Embryonic facial prominence (tissue), 1 donor: ENCODE data around the gene PDE2A.
A peak's percentile ranks its signal among the peaks of the same experiment; 100 is the strongest.

ENCODE experiments used
- DNase-seq: peaks from one replicate; pipeline ENCODE4 v3.0.0-alpha.2; 2016; ENCODE audit errors: extremely low spot score

Gene PDE2A

GRCh38 chr11:72683782-72684200 lies 9.6 kb upstream of the PDE2A start:
- DNase-seq: no peak

- no peak for DNase-seq
Observed at GRCh38 chr11:72682858-72683243, 8.6 kb upstream of the PDE2A start.

- no peak for DNase-seq
Observed at GRCh38 chr11:72682238-72682857, 8.1 kb upstream of the PDE2A start.

DNA sequence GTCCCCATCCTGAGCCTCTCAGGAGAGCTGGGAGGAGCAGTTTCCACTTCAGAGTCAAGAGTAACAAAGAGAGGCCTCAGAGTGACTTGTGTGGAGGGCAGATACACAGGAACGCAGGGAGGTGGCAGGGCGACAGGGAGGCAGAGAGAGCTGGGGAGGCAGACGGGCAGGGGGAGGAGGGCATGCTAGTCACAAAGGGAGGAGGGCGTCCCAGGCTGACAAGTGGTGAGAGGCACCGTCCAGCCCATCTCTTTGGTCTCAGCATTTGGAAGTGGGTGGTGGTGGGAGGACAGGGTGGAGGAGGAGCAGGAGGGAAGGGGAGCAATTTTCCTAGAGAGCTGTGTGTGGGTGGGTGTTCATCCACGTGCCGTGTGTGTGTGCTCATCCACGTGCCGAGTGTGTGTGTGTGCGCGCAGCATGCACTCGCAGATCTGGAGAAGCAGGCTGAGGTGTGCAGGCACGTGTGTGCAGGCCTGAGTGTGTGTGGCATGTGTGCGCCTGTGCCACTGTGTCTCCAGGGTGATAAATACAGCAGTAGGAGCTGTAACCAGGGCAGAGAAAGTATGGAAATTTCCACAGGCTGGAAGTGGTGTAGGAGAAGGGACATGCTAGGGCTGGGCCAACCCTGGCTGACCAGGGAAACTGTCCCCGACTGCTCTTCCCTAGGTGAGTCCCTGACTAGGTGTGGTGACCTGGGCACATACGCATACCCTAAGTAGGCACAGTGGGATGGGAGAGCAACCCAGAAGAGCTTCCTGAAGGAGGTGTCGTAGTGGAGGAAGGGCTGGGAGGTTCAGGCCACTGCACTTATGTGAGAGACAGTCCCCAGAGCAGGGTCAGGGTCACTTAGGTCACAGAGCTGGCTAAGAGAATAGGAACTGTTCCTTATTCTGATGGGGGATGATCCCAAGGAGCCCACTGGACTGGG lies 7.3 kb upstream of the PDE2A start:
- no peak for DNase-seq

GRCh38 chr11:72680624-72681158 lies 6.5 kb upstream of the PDE2A start:
- no peak for DNase-seq

GRCh38 chr11:72679869-72680268 lies 5.6 kb upstream of the PDE2A start:
- DNase-seq: no peak

DNA sequence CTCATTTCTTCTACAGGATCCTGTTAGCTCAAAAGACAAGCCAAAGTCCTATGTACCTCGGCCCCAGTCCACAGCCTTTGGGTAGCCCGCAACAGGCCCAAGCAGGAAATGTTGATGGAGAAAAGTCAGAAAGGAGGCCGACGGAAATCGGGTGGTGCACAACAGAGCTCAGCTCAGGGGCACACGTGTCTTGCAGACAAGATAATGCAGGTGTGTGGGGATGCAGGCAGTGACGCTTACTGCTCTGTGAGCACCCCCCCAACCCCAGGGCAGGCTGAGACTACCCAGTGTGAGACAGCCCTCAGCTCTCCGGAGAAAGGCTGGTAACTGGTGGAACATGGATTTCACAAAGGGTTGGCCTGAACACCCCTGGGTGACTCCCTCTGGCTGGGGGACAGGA lies 4.3 kb upstream of the PDE2A start:
- DNase-seq: no peak

DNA sequence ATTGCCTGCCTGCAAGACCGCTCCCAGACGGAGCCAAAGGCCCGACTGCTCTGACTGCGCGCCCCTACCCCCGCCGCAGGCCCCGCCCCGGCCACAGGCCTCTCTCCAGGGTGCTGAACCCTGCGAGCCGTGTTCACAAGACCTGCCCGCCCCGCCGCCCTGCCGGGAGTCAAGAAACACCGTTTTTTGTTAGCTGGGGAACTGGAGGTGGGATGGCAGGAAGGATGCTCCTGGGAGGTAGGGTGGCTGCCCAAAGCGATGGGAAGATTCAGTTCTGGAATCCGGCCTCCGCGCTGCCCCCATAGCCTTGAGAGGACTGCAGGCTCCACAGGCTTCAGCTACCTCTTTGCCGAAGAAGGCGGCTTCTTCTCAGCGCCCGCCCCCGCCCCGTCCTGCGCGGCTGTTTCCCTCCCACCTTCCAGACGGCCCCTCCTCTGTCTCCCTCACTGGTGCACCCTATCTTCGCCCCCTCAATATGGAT lies 2.7 kb upstream of the PDE2A start:
- peak; percentile 45 for DNase-seq

DNA sequence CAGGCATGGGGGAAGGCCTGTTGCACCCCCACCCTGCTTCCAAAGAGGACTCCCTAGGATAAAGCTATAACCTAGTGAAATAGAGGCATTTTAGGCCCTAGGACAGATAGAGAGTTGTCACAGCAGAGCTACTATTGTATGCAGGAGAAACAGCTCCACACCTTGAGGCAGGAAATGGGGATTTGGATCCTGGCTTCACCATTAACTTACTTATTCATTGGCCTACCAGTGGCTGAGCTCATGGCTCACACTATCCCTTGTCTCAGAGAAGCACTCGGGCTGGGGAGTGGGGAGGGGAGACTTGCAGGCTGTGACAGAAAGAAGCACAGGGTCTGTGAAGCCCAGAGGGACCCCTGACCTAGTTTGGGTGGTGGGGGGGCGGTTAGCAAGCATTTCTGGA lies 999 bp upstream of the PDE2A start:
- no peak for DNase-seq

- DNase-seq: no peak
Observed at GRCh38 chr11:72673284-72673942, 809 bp downstream of the PDE2A start.

DNA sequence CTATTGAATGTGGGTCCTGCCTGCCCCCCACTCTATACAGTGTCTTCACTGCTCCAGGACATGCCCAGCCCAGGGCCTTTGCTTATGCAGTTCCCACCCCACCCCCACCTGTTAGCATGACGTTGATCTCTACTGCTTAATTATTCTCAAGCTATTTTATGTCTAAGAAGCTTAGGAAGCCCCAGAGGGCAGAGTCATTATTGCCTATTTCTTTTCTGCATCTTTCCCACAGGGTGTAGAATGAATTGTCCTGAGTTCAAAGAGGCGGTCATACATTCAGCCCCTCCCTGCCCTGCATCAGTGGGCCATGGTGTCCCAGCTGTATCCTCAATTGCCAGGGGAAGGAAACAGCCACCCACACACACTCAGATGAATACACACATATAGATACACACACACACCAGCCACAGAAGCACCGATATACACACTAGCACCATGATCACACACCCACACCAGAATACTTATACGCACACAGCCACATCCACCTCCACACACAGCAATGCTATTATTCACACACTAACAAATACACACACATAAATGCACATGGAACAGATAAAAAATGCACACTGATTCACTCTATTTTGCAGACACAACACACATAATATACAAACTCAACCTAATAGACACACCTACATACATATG lies 1.5 kb downstream of the PDE2A start:
- DNase-seq: no peak

- no peak for DNase-seq
Observed at GRCh38 chr11:72671152-72672099, 2.8 kb downstream of the PDE2A start.

- DNase-seq: no peak
Observed at GRCh38 chr11:72670041-72670440, 4.2 kb downstream of the PDE2A start.

- no peak for DNase-seq
Observed at GRCh38 chr11:72669527-72669926, 4.7 kb downstream of the PDE2A start.

DNA sequence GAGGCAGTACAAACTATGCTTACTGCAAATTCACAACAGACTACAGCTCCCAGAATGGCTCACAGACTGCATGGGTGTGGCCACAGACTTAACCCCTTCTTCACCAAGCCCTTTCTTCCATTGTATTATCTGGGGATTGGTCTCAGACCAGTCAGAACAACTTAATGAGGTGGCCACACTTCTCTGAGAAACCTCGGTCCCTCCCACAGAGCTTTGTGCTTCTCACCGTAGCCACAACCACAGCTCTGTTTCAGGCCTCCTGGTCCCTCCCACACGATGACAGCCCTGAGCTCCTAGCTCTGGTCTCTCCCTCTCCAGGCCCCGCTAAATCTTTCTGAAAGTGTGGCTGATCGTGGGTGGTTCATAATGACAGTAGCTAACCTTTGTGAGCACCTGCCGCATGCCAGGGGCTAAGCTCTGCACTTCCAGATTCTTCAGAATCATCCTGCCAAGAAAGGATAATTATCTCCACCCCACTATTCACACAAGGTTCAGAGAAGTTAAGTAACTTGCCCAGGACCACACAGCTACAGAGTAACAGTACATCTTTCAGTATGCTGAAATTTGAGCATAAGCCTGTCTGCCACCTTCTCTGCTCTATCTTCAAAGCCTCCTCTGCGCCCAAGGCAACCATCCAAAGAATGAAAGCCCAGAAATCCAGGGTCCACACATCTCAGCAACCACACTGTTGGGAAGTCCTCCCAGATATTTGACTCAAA lies 5.4 kb downstream of the PDE2A start:
- DNase-seq: no peak

DNA sequence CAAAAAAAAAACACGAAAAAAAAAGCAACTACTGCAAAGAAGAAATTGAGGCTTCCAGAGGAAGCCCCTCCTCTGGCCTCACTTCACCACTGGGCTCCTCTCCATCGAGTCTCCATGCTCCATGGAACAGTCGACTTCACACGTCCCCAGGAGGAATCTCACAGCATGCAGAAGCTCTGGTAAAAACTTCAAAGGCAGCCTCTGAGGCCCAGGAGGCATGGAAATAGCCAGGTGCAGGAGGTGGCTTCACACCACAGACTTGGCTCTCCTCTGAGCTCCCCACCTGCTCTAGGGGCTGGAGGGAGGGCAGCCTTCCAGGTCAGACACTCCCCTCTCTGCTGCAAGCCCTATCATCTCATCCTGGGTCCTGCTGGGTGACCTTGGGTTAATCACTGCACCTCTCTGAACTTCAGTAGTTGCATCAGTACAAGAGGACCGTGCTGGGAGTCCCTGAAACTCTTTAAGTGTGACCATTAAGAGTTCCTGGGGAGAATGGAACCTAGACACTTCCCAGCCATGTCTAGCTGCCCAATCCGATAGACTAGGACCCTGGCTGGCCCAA lies 8.2 kb downstream of the PDE2A start:
- no peak for DNase-seq

DNA sequence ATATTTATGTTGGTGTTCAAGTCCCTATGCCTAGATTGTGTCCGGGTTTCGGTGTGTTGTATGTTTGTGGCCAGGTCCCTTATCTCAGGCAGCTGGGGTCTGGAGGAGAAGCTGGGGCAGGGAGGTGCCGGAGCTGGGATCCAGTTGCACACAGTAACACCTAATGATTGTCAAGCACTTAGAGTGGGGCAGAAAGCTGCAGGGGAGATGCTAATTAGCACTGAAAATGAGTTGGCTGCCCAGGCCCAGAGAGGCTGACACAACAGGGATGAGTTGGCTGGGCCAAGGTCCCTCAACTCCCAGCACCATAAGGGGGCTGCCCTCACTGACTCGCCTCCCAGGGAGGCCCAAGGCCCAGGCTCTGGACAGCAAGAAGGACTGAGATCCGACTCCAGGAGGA lies 12.2 kb downstream of the PDE2A start:
- no peak for DNase-seq

GRCh38 chr11:72661486-72661885 lies 12.7 kb downstream of the PDE2A start:
- no peak for DNase-seq

DNA sequence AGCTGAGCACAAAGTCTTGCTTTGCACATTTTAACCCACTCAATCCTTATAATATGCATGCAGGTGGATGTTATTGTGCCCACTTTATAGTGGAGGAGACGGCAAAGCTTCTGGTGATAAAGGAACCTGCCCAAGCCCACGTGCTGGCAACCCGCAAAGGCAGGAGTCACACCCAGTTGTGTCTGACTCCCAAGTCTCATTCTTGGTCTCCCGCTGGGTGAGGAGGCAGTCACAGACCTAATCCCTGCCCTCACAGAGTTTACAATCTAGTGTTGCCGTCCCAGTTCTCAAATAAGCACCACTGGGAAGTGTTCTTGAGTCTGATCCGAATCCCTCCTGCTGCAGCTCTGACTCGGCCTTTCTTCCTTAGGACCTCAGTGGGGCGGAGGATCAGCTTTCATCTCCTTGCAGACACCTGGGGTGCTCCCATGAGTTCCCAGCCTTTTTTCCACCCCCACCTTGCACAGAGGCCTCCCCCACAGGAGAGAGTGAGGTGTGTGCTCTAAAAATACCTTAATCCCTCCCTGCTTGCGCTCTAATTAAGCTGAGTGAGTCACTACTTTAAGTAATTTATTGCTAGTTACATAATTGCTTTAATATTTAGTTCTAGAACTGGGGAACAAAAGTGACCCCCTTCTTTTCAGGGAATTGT lies 15.1 kb downstream of the PDE2A start:
- DNase-seq: no peak
